ENCODE results near the gene NFAT5. TPM values are rescaled to one million over a fixed set of nuclear protein-coding genes. Genes with fewer than 3 reads are reported as not detected.
A peak's percentile ranks its signal among the peaks of the same experiment; 100 is the strongest.

The NFAT5 gene
- polyA plus RNA-seq, 2 of the 4 experiments (the other 2 are of a cell fraction): 9.5 to 45.1 TPM

DNA sequence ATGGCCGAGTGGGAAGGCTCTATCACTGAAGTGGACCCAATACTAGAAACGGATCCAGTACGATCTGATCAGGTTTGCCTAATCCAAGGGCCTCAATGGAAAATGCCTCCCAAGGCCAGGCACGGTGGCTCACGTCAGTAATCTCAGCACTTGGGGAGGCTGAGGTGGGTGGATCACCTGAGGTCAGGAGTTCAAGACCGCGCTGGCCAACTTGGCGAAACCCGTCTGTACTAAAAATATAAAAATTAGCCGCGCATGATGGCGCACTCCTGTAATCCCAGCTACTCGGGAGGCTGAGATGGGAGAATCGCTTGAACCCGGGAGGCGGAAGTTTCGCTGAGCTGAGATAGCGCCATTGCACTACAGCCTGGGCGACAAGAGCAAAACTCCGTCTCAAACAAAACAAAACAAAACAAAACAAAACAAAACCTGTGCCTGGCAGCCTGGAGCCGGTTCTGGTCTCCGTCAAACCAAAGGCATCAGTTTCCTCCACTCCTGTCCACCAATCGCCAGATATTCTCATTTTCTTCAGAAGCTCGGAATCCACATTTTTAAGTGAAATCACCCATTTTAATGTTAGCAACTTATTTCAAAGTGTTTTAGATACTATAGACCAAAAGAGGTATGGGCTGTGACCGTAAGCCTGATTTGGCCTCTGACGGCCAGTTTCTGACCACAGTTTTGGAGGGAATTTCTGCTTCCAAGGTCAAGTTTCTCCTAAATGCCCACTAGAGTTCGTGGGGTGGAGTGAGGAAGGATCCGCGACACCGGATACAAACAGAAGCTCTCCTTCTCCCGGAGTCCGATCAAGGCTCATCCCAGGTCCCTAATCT is 159.9 kb downstream of the NFAT5 start (continued):
- no peak for TF ChIP-seq GATA3 (IDR thresholded peaks at IDR 0.05; ENCODE audit: borderline replicate concordance)
- TF ChIP-seq FOSB (CRISPR knock-in tag; IDR thresholded peaks at IDR 0.05): 0 out of 2 replicates have a peak, but pooled peaks have one; percentile 13
- 0 out of 2 replicates have a peak, but pooled peaks have one; percentile 21 for TF ChIP-seq HEYL (CRISPR knock-in tag; IDR thresholded peaks at IDR 0.05)

- H3K4me1 ChIP-seq: peaks cover 31% of the 10 kb centered on the region
- FAIRE-seq: no peak
- peak; percentile 91 to 93 for ATAC-seq
- peak within 1 kb of the TSS; percentile 95 to 99 for H3K27ac ChIP-seq
- under 1% methylated on average over 22 of the region's 31 CpGs for WGBS (ENCODE audit: missing lambda C conversion rate)
- H3K4me2 ChIP-seq: peak within 1 kb of the TSS; percentile 94
- CTCF ChIA-PET: interaction anchor here (0.6 to 18.6 kb wide), 9 partner anchors 11 to 352 kb away, joined by 3 to 160 read pairs (median 6); partner anchors contain the start of gene NOB1
- H3K9me3 ChIP-seq: no peaks in the 10 kb centered on the region
- POLR2A ChIA-PET: interaction anchor here (0.5 to 5.3 kb wide), 20 partner anchors 9 to 502 kb away, joined by 3 to 59 read pairs (median 6); partner anchors contain the start of genes NOB1 and WWP2
- peak within 1 kb of the TSS; percentile 77 for H3K4me3 ChIP-seq
- DNase-seq (ENCODE audit: low read depth in 1 of 2, low spot score in 1 of 2): peak; percentile 95 to 100
- TF ChIP-seq FOSB (CRISPR knock-in tag; IDR thresholded peaks at IDR 0.05) (no peak), RARB (CRISPR knock-in tag; IDR thresholded peaks at IDR 0.05) (peak; percentile 51; the same call in 1 of the 2 replicates), CHD4 (IDR thresholded peaks at IDR 0.05; ENCODE audit: borderline replicate concordance) (no peak), HMGXB4 (CRISPR knock-in tag; IDR thresholded peaks at IDR 0.05; ENCODE audit: borderline replicate concordance) (0 out of 2 replicates have a peak, but pooled peaks have one; percentile 24), CTCF (IDR thresholded peaks at IDR 0.05) (no peak), FOSL2 (IDR thresholded peaks at IDR 0.05) (no peak), FOSL2 (CRISPR knock-in tag; IDR thresholded peaks at IDR 0.05) (peak; percentile 73), CEBPB (IDR thresholded peaks at IDR 0.05) (no peak), JUNB (IDR thresholded peaks at IDR 0.05) (no peak), NPAS2 (CRISPR knock-in tag; IDR thresholded peaks at IDR 0.05; ENCODE audit: borderline replicate concordance) (no peak), KDM5A (IDR thresholded peaks at IDR 0.05) (no peak), CBX8 (IDR thresholded peaks at IDR 0.05) (no peak), MYC (IDR thresholded peaks at IDR 0.05; ENCODE audit: borderline replicate concordance, low read length) (peak; percentile 74), SREBF2 (IDR thresholded peaks at IDR 0.05) (no peak), HOXB13 (CRISPR knock-in tag; IDR thresholded peaks at IDR 0.05; ENCODE audit: low read depth) (no peak), EP300 (IDR thresholded peaks at IDR 0.05) (peak; percentile 62 to 86; a peak in 3 of 5 replicates), TFCP2L1 (CRISPR knock-in tag; IDR thresholded peaks at IDR 0.05) (peak; percentile 91; the same call in 1 of the 2 replicates), RFX5 (IDR thresholded peaks at IDR 0.05) (peak; percentile 51; the same call in 1 of the 2 replicates), HOXB5 (CRISPR knock-in tag; IDR thresholded peaks at IDR 0.05) (no peak), TP53 (CRISPR knock-in tag; IDR thresholded peaks at IDR 0.05) (no peak), RNF2 (IDR thresholded peaks at IDR 0.05; ENCODE audit: borderline replicate concordance, low read depth) (no peak), EHF (CRISPR knock-in tag; IDR thresholded peaks at IDR 0.05) (no peak), MAFK (IDR thresholded peaks at IDR 0.05; ENCODE audit: partially characterized antibody) (peak; percentile 100), ZSCAN20 (CRISPR knock-in tag; IDR thresholded peaks at IDR 0.05) (no peak)
- TF ChIP-seq, protein P1, sequence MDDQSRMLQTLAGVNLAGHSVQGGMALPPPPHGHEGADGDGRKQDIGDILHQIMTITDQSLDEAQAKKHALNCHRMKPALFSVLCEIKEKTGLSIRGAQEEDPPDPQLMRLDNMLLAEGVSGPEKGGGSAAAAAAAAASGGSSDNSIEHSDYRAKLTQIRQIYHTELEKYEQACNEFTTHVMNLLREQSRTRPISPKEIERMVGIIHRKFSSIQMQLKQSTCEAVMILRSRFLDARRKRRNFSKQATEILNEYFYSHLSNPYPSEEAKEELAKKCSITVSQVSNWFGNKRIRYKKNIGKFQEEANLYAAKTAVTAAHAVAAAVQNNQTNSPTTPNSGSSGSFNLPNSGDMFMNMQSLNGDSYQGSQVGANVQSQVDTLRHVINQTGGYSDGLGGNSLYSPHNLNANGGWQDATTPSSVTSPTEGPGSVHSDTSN (IDR thresholded peaks at IDR 0.05): peak; percentile 48; the same call in 1 of the 2 replicates
- TF ChIP-seq, protein P2, sequence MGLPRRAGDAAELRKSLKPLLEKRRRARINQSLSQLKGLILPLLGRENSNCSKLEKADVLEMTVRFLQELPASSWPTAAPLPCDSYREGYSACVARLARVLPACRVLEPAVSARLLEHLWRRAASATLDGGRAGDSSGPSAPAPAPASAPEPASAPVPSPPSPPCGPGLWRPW (IDR thresholded peaks at IDR 0.05): no peak
Measured at GRCh38 chr16:69726313-69727060, 160.7 kb downstream of the NFAT5 start, which contains the start of gene NQO1. Gene NQO1 (minus strand): TSS chr16:69726560. CDS start chr16:69726439, 121 bp downstream.
